B cell (primary cell): ENCODE data around the gene FLNB. TPM values are rescaled to one million over a fixed set of nuclear protein-coding genes. Genes with fewer than 3 reads are reported as not detected.

Experiments used
- ATAC-seq: fragments of 200-7000 bp; cut with Tn5 transposase; one replicate; pipeline ENCODE4 v1.10.0; 2021; ENCODE audit warnings: low read depth, mild to moderate bottlenecking, moderate number of reproducible peaks, moderate library complexity
- CTCF ChIA-PET: fragments of 350-600 bp; sonication (Branson Sonifier 250); formaldehyde crosslinking; loops from one replicate; lab custom pipeline; 2021; ENCODE audit warnings: antibody characterized with exemption, inconsistent platforms; lab: Charles Lee
- POLR2A ChIA-PET: fragments of 350-600 bp; sonication (Branson Sonifier 250); formaldehyde crosslinking; loops from one replicate; lab custom pipeline; 2021; ENCODE audit warnings: antibody characterized with exemption; lab: Charles Lee
- DNase-seq: peaks from one replicate; pipeline ENCODE4 v3.0.0; 2013
- H2AFZ ChIP-seq: 2 replicates; pipeline ENCODE4 v1.6.1; 2012; ENCODE audit warnings: mild to moderate bottlenecking, low read depth, low read length; ENCODE audit not compliant: insufficient read depth, poor library complexity, severe bottlenecking
- H3K27ac ChIP-seq, 2 donors: 1 replicate in 1 of 2; 2 replicates in 1 of 2; pipeline ENCODE4 v1.5.1; 2012 to 2013; ENCODE audit warnings: low read length in 2 of 2, mild to moderate bottlenecking in 2 of 2, moderate library complexity in 1 of 2
- H3K27me3 ChIP-seq, 4 experiments: fragments of 200-600 bp in 1 of 4; sonication (generic) in 1 of 4; replicated peaks in 1 of 4; 1 replicate in 2 of 4; 2 replicates in 2 of 4; pipeline versions ENCODE4 v1.6.1 to v1.7.0; 2013 to 2016; ENCODE audit warnings: low read length in 3 of 4, mild to moderate bottlenecking in 2 of 4, mixed read lengths in 1 of 4, moderate library complexity in 1 of 4; ENCODE audit not compliant: insufficient read depth in 4 of 4, control insufficient read depth in 3 of 4; ENCODE audit errors: control extremely low read depth in 1 of 4
- H3K36me3 ChIP-seq, 2 experiments: replicated peaks in 1 of 2; 1 replicate in 1 of 2; 2 replicates in 1 of 2; pipeline versions ENCODE4 v1.6.1 to v1.7.1; 2013; ENCODE audit warnings: low read length in 1 of 2; ENCODE audit not compliant: insufficient read depth in 2 of 2, control insufficient read depth in 1 of 2; ENCODE audit errors: control extremely low read depth in 1 of 2, extremely low read depth in 1 of 2
- H3K4me1 ChIP-seq, 2 donors: fragments of 200-600 bp in 1 of 2; sonication (generic) in 1 of 2; 1 replicate in 1 of 2; 2 replicates in 1 of 2; pipeline versions ENCODE4 v1.5.1 to v1.6.1; 2013 to 2017; ENCODE audit warnings: low read length in 2 of 2; ENCODE audit not compliant: control insufficient read depth in 2 of 2, insufficient read depth in 2 of 2
- H3K4me2 ChIP-seq: replicated peaks from 2 replicates; pipeline ENCODE3; 2012; ENCODE audit warnings: mild to moderate bottlenecking, low read depth, low read length; ENCODE audit not compliant: poor library complexity, severe bottlenecking
- H3K4me3 ChIP-seq, 5 experiments: fragments of 200-600 bp in 1 of 5; sonication (generic) in 1 of 5; 1 replicate in 3 of 5; 2 replicates in 2 of 5; pipeline versions ENCODE4 v1.5.1 to v1.7.0; 2011 to 2016; ENCODE audit warnings: low read length in 4 of 5, mild to moderate bottlenecking in 4 of 5, low read depth in 2 of 5, control low read depth in 1 of 5, moderate library complexity in 1 of 5; ENCODE audit not compliant: insufficient read depth in 1 of 5; ENCODE audit errors: control extremely low read depth in 1 of 5, extremely low read depth in 1 of 5
- H3K79me2 ChIP-seq: fragments of 200-600 bp; sonication (generic); one replicate; pipeline ENCODE4 v1.6.0; 2016; ENCODE audit warnings: low read length; ENCODE audit not compliant: control insufficient read depth, insufficient read depth
- H3K9ac ChIP-seq: fragments of 200-600 bp; sonication (generic); 2 replicates; pipeline ENCODE4 v1.6.1; 2017; ENCODE audit warnings: mild to moderate bottlenecking, low read length, moderate library complexity
- H3K9me3 ChIP-seq, 3 donors: one replicate each; pipeline versions ENCODE4 v1.6.1 to v1.7.1; 2013; ENCODE audit warnings: low read length in 2 of 3; ENCODE audit not compliant: control insufficient read depth in 2 of 3, insufficient read depth in 1 of 3; ENCODE audit errors: control extremely low read depth in 1 of 3
- H4K20me1 ChIP-seq: 2 replicates; pipeline ENCODE4 v1.6.0; 2012; ENCODE audit warnings: mild to moderate bottlenecking, low read length; ENCODE audit not compliant: insufficient read depth, control insufficient read depth, poor library complexity, severe bottlenecking
- H3K27ac Mint-ChIP-seq: one replicate; pipeline ENCODE4 v1.8.0; 2021; ENCODE audit warnings: mixed read lengths
- H3K27me3 Mint-ChIP-seq: one replicate; pipeline ENCODE4 v1.8.0; 2021; ENCODE audit warnings: mixed read lengths
- H3K4me1 Mint-ChIP-seq: one replicate; pipeline ENCODE4 v1.8.0; 2021; ENCODE audit warnings: mixed read lengths
- H3K4me3 Mint-ChIP-seq: one replicate; pipeline ENCODE4 v1.8.0; 2021; ENCODE audit warnings: mixed read lengths
- H3K9me3 Mint-ChIP-seq: one replicate; pipeline ENCODE4 v1.8.0; 2022; ENCODE audit warnings: mixed read lengths; ENCODE audit not compliant: insufficient read depth
- EZH2 ChIP-seq: IDR thresholded peaks from 2 replicates; pipeline ENCODE4 v1.6.1; 2012; ENCODE audit warnings: borderline replicate concordance, low read depth, mild to moderate bottlenecking, moderate library complexity, low read length; ENCODE audit not compliant: insufficient read depth, poor library complexity, severe bottlenecking
- WGBS: methylation state at CpG from one replicate; pipeline ENCODE4 v1.1.5; 2013; ENCODE audit warnings: missing lambda C conversion rate; ENCODE audit not compliant: insufficient coverage; 5-methylcytosine and 5-hydroxymethylcytosine counted together
- intact Hi-C: fragments of 100-400 bp; cut with micrococcal nuclease; formaldehyde crosslinking; loops from one replicate; pipeline ENCODE4 v1.10.0; 2022
- polyA plus RNA-seq: library from polyadenylated mRNA; depleted of rRNA; stranded (reverse); fragments of >200 nt; gene quantifications from 2 replicates; pipeline ENCODE4 v1.2.3, GENCODE V29; 2012
- total RNA-seq, 2 donors: library from RNA; stranded (reverse); fragments of 120-200 nt in 1 of 2; gene quantifications; 1 replicate in 1 of 2; 2 replicates in 1 of 2; pipeline versions ENCODE4 v1.2.3 to v1.2.4, GENCODE V29; 2013 to 2022
- TF ChIP-seq, protein P1 (sequence below): fragments of 200-600 bp; IDR thresholded peaks from one replicate; pipeline ENCODE4 v1.8.0; 2022; ENCODE audit warnings: antibody characterized with exemption, mild to moderate bottlenecking

Gene FLNB
- total and polyA plus RNA-seq, 2 donors (not counting 1 experiment from before 2014, with no cell fraction given): 25.5 to 28.3 TPM

DNA sequence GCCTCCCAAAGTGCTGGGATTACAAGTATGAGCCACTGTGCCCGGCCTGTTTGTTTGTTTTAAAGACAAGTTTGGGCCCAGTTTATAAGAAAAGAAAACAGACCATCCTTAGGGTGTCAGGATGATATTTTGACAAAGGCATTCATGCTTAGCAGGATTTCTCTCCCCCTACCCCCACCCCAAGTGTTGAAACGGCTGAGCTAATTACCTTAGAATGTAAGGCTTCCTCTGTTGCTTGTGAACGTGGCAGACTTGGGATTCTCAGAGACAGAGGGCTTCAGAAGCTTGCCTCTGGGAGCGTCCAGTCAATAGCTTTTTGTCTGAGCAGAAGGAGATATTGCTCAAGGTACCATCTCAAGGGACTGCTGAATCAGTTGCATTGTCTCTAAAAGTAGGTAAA lies 24.0 kb downstream of the FLNB start:
- peaks cover 31% of the 10 kb centered on the region for H3K4me1 Mint-ChIP-seq
- no peak overlapping the region for H3K4me3 Mint-ChIP-seq
- Histone ChIP-seq H3K9me3 (no peaks in the 10 kb centered on the region), H3K36me3 (no peaks in the 10 kb centered on the region), H4K20me1 (no peaks in the 10 kb centered on the region), H3K27ac (no peak overlapping the region), H3K4me2 (no peak overlapping the region), H3K4me1 (peaks cover 16 to 17% of the 10 kb centered on the region in 2 donors), H2AFZ (no peak overlapping the region), H3K4me3 (no peak overlapping the region), H3K9ac (no peak overlapping the region), H3K27me3 (no peaks in the 10 kb centered on the region), H3K79me2 (peaks cover 40% of the 10 kb centered on the region)
- POLR2A ChIA-PET: no interaction called here
- ATAC-seq (no peak), DNase-seq (no peak)
- TF ChIP-seq EZH2: no peak
- TF ChIP-seq, protein P1, sequence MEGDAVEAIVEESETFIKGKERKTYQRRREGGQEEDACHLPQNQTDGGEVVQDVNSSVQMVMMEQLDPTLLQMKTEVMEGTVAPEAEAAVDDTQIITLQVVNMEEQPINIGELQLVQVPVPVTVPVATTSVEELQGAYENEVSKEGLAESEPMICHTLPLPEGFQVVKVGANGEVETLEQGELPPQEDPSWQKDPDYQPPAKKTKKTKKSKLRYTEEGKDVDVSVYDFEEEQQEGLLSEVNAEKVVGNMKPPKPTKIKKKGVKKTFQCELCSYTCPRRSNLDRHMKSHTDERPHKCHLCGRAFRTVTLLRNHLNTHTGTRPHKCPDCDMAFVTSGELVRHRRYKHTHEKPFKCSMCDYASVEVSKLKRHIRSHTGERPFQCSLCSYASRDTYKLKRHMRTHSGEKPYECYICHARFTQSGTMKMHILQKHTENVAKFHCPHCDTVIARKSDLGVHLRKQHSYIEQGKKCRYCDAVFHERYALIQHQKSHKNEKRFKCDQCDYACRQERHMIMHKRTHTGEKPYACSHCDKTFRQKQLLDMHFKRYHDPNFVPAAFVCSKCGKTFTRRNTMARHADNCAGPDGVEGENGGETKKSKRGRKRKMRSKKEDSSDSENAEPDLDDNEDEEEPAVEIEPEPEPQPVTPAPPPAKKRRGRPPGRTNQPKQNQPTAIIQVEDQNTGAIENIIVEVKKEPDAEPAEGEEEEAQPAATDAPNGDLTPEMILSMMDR: no peak
- no peaks in the 10 kb centered on the region for H3K27me3 Mint-ChIP-seq
- H3K9me3 Mint-ChIP-seq: no peaks in the 10 kb centered on the region
- 95% methylated on average over 3 of the region's 4 CpGs for WGBS
- peak overlapping the region; percentile 42 for H3K27ac Mint-ChIP-seq
- CTCF ChIA-PET: no interaction called here
- intact Hi-C loops: no loop called here

- H2AFZ ChIP-seq: peak overlapping the region; percentile 16
- H3K4me1 ChIP-seq: peaks cover 28 to 29% of the 10 kb centered on the region in 2 donors
- ChIA-PET CTCF (interaction anchor here (0.9 to 1.7 kb wide), 2 partner anchors 12 to 27 kb away, joined by 3 to 4 read pairs; no protein-coding TSS in a partner anchor), POLR2A (no interaction called here)
- DNase-seq (peak; percentile 82), ATAC-seq (peak; percentile 94)
- H3K4me3 ChIP-seq: peak overlapping the region in 1 of 5 experiments; percentile 40
- no peaks in the 10 kb centered on the region for H3K27me3 ChIP-seq
- Mint-ChIP-seq H3K4me1 (peaks cover 42% of the 10 kb centered on the region), H3K27ac (peak overlapping the region; percentile 85), H3K4me3 (peak overlapping the region; percentile 38), H3K9me3 (no peaks in the 10 kb centered on the region), H3K27me3 (no peaks in the 10 kb centered on the region)
- intact Hi-C loops: loop anchor here (2.0 kb wide), 1 partner anchor 26 kb away; the partner anchor contains the start of gene FLNB
- no peaks in the 10 kb centered on the region for H4K20me1 ChIP-seq
- H3K36me3 ChIP-seq: no peaks in the 10 kb centered on the region
- H3K4me2 ChIP-seq: peak overlapping the region; percentile 58
- H3K9ac ChIP-seq: peak overlapping the region; percentile 40
- peak overlapping the region; percentile 80 to 88 for H3K27ac ChIP-seq
- H3K79me2 ChIP-seq: peaks cover 48% of the 10 kb centered on the region
- WGBS: 50% methylated on average over 2 of the region's 6 CpGs
- H3K9me3 ChIP-seq: no peaks in the 10 kb centered on the region
- TF ChIP-seq EZH2: no peak
- TF ChIP-seq, protein P1: no peak
Observed at GRCh38 chr3:58034738-58035523, 26.7 kb downstream of the FLNB start.
